Stomach (tissue), 9 donors: Measurements from ENCODE around the gene MEA1. TPM values are rescaled to one million over a fixed set of nuclear protein-coding genes. Genes with fewer than 3 reads are reported as not detected.
A peak's percentile ranks its signal among the peaks of the same experiment; 100 is the strongest.

ENCODE experiments used
- DNase-seq, 2 donors: peaks; one replicate each; pipeline versions ENCODE4 v3.0.0 to v3.0.0-alpha.2; 2013 to 2019
- H3K27ac ChIP-seq, 5 donors: fragments of 200-600 bp in 4 of 5; sonication (generic) in 4 of 5; one replicate each; pipeline ENCODE4 v1.5.1; 2013 to 2019; ENCODE audit warnings: mild to moderate bottlenecking in 1 of 5, moderate library complexity in 1 of 5
- H3K27me3 ChIP-seq, 3 donors: fragments of 200-600 bp; sonication (generic); one replicate each; pipeline ENCODE4 v1.5.1; 2017 to 2019; ENCODE audit warnings: mixed run types in 1 of 3
- H3K36me3 ChIP-seq, 4 donors: fragments of 200-600 bp; sonication (generic); 1 replicate in 3 of 4; 2 replicates in 1 of 4; pipeline ENCODE4 v1.5.1; 2016 to 2019
- H3K4me1 ChIP-seq, 4 donors: fragments of 200-600 bp; sonication (generic); one replicate each; pipeline ENCODE4 v1.5.1; 2016 to 2019
- H3K4me3 ChIP-seq, 4 donors: fragments of 200-600 bp; sonication (generic) in 3 of 4; one replicate each; pipeline ENCODE4 v1.5.1; 2016 to 2019; ENCODE audit warnings: mild to moderate bottlenecking in 1 of 4
- H3K9me3 ChIP-seq, 4 donors: fragments of 200-600 bp; sonication (generic); one replicate each; pipeline ENCODE4 v1.5.1; 2016 to 2019
- EP300 ChIP-seq: sonication (generic); formaldehyde crosslinking; IDR thresholded peaks from one replicate; pipeline ENCODE4 v1.6.1; 2017; ENCODE audit warnings: antibody characterized with exemption
- POLR2A ChIP-seq, 4 donors: fragments of 450-650 bp; IDR thresholded peaks; one replicate each; pipeline ENCODE4 v1.6.1; 2016; ENCODE audit warnings: antibody characterized with exemption in 4 of 4, control low read depth in 2 of 4, mild to moderate bottlenecking in 1 of 4, moderate library complexity in 1 of 4
- POLR2AphosphoS5 ChIP-seq, 3 donors: sonication (generic); formaldehyde crosslinking; IDR thresholded peaks; one replicate each; pipeline ENCODE4 v1.6.1; 2016; ENCODE audit warnings: antibody characterized with exemption in 3 of 3
- WGBS, 5 donors: extraction: QIAGEN DNeasy Blood & Tissue Kit in 3 of 5; methylation state at CpG; one replicate each; pipeline versions ENCODE4 v1.1.5 to v1.1.7; 2013 to 2018; 5-methylcytosine and 5-hydroxymethylcytosine counted together
- intact Hi-C: fragments of 100-400 bp; cut with DNase I; formaldehyde crosslinking; loops from one replicate; pipeline ENCODE4 v1.15.1; 2023; ENCODE audit warnings: low total_unique reads
- polyA plus RNA-seq, 3 donors: library from polyadenylated mRNA; stranded (reverse); fragments of 200-250 nt; gene quantifications; one replicate each; pipeline ENCODE4 v1.2.3, GENCODE V29; 2013
- total RNA-seq, 5 donors: library from RNA; depleted of rRNA; stranded (reverse); fragments of >200 nt; gene quantifications; one replicate each; pipeline versions ENCODE4 v1.1.0 to v1.2.3, GENCODE V29; 2014 to 2016
- TF ChIP-seq, protein P1 (sequence below), 7 experiments: fragments of 450-650 bp in 4 of 7; fragments of 200-600 bp in 3 of 7; sonication (generic) in 3 of 7; IDR thresholded peaks; one replicate each; pipeline ENCODE4 v1.5.1; 2016 to 2019; ENCODE audit warnings: antibody characterized with exemption in 7 of 7, control low read depth in 2 of 7, mild to moderate bottlenecking in 1 of 7
- donor health status: healthy with polysubstance abuse.
- donor health status: Bipolar disorder and iron deficiency.
- donor health status: healthy.

MEA1 gene
- total and polyA plus RNA-seq, 8 donors: 3.6 to 118 (median 50.0) TPM

DNA sequence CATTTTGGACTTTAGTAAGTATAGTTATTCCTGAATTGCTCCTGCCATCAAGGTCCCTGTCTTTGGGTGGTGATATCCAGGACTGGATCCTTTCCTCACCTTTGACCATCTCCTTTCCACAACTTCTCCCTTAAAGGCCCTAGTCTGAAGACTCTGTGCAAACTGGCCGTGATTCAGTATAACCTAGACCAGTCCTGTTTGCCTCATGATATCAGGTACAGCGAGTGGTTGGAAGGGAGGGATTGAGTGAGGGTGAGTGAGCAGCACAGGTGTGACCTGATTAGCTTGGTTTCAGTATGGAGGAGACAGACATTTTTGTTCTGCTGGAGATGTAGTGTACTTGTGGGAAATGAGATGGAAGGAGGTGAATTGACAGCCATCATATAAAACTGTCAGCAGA, 5.4 kb upstream of the MEA1 start:
- no peak overlapping the region for H3K4me3 ChIP-seq
- no peaks in the 10 kb centered on the region for H3K27me3 ChIP-seq
- H3K9me3 ChIP-seq: no peaks in the 10 kb centered on the region
- no peak for DNase-seq
- H3K4me1 ChIP-seq: peaks cover 46 to 75% (median 60%) of the 10 kb centered on the region in 4 donors
- no peak for TF ChIP-seq EP300
- no peak for TF ChIP-seq POLR2AphosphoS5 (IDR thresholded peaks at IDR 0.05)
- TF ChIP-seq, protein P1, sequence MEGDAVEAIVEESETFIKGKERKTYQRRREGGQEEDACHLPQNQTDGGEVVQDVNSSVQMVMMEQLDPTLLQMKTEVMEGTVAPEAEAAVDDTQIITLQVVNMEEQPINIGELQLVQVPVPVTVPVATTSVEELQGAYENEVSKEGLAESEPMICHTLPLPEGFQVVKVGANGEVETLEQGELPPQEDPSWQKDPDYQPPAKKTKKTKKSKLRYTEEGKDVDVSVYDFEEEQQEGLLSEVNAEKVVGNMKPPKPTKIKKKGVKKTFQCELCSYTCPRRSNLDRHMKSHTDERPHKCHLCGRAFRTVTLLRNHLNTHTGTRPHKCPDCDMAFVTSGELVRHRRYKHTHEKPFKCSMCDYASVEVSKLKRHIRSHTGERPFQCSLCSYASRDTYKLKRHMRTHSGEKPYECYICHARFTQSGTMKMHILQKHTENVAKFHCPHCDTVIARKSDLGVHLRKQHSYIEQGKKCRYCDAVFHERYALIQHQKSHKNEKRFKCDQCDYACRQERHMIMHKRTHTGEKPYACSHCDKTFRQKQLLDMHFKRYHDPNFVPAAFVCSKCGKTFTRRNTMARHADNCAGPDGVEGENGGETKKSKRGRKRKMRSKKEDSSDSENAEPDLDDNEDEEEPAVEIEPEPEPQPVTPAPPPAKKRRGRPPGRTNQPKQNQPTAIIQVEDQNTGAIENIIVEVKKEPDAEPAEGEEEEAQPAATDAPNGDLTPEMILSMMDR (IDR thresholded peaks at IDR 0.05): no peak
- TF ChIP-seq POLR2A (IDR thresholded peaks at IDR 0.05): no peak
- peaks cover 20 to 57% (median 36%) of the 10 kb centered on the region in 4 donors for H3K36me3 ChIP-seq
- WGBS, 5 donors: 72 to 84% (median 75%) methylated on average over 2 of the region's 2 CpGs
- intact Hi-C loops: no loop called here
- H3K27ac ChIP-seq: no peak overlapping the region

DNA sequence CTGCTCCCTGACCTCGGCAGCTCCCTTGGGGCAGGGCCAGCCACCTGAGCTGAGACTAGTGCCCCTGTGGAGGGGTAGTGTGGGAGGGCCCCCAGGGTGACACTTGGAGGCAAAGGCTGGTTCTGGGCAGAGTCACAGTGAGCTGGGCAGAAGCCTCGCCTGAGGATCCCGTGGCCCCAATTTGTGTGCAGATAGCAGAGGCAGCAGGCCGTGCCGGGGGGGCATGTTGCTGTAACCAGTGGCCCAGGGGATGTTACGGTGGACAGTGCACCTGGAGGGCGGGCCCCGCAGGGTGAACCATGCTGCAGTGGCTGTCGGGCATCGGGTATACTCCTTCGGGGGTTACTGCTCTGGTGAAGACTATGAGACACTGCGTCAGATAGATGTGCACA, 3.2 kb upstream of the MEA1 start:
- 76 to 88% (median 87%) methylated on average over 10 to 12 of the region's 12 CpGs for WGBS, 5 donors
- TF ChIP-seq EP300 (no peak), POLR2AphosphoS5 (IDR thresholded peaks at IDR 0.05) (no peak), POLR2A (IDR thresholded peaks at IDR 0.05) (no peak)
- TF ChIP-seq, protein P1 (IDR thresholded peaks at IDR 0.05): no peak
- no peaks in the 10 kb centered on the region for H3K27me3 ChIP-seq
- H3K9me3 ChIP-seq: no peaks in the 10 kb centered on the region
- intact Hi-C loops: no loop called here
- H3K27ac ChIP-seq: peak overlapping the region in 4 of 5 donors; percentile 16 to 65 (median 51)
- no peak for DNase-seq
- H3K4me3 ChIP-seq: peak overlapping the region in 3 of 4 donors; percentile 3 to 97 (median 8)
- peaks cover 22 to 49% (median 41%) of the 10 kb centered on the region in 4 donors for H3K36me3 ChIP-seq
- H3K4me1 ChIP-seq: peaks cover 44 to 69% (median 58%) of the 10 kb centered on the region in 4 donors

DNA sequence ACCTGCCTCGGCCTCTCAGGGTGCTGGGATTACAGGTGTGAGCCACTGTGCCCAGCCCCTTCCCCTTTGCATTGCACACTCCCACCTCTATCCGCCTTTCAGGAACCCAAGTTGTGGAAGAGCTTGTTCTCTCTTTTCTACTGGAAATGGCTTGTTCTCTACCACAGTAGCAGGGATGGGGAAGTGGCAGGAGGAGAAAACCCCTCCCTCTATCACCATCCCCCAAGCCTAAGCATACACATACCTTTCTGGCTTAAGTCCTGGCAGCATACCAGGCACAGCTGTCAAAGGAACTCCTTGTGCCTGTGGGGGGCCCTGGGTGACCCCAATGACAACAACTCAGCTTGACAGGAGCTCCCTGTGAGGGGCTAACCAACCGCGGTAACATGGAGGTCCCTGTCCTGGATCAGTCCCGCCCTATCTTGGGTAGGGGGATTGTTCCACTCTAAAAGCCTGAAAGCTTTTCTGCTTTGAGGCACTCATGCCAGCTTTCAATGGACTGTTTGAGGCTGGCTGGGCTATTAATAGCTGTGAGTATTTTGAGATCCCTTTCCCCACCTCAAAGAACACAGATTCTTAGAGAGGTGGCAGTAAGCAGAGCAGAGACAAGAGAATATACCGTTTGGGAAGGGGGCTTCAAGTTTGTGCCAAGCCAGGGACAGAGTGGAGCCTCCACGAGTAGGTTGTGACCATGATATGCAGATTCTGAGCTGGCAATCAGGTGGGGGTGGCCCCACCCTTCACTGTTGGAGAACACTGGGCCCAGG, 2.6 kb upstream of the MEA1 start:
- Histone ChIP-seq H3K36me3 (peaks cover 28 to 54% (median 47%) of the 10 kb centered on the region in 4 donors), H3K4me3 (peak overlapping the region in 3 of 4 donors; percentile 3 to 97 (median 8)), H3K27me3 (no peaks in the 10 kb centered on the region), H3K27ac (peak overlapping the region in 4 of 5 donors; percentile 16 to 65 (median 51)), H3K4me1 (peaks cover 44 to 73% (median 61%) of the 10 kb centered on the region in 4 donors), H3K9me3 (no peaks in the 10 kb centered on the region)
- WGBS, 5 donors: 64 to 75% (median 74%) methylated on average over 7 of the region's 7 CpGs
- intact Hi-C loops: no loop called here
- TF ChIP-seq EP300: no peak
- TF ChIP-seq POLR2A (IDR thresholded peaks at IDR 0.05): no peak
- no peak for TF ChIP-seq POLR2AphosphoS5 (IDR thresholded peaks at IDR 0.05)
- TF ChIP-seq, protein P1 (IDR thresholded peaks at IDR 0.05): no peak
- no peak for DNase-seq

DNA sequence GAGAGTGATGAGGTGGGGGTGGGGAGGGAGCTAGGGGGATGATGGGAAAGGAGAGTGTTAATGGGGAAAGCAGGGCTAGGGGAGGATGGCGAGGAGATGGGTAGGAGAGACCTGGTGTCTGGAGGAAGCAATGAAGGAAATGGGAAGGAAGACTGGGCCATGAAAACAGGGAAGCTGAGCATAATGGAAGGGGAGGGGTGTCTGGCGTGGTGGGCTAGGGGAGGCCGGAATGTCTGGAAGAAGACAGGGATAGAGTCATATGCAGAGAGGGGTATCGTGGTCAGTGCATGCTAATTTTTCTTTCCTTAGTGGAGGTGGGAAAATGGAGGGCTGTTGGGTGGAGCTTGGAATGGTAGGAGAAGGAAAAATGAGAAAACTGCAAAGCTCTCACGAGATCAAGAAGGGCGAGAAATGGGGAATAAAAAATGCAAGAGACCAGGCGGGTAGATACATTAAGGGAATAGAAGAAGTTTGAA, 726 bp upstream of the MEA1 start:
- H3K9me3 ChIP-seq: no peaks in the 10 kb centered on the region
- H3K27me3 ChIP-seq: no peaks in the 10 kb centered on the region
- peak overlapping the region; percentile 76 to 97 (median 86) for H3K4me3 ChIP-seq
- H3K27ac ChIP-seq: peak overlapping the region; percentile 68 to 87 (median 81)
- DNase-seq: peak in 1 of 2 donors; percentile 56
- H3K4me1 ChIP-seq: peaks cover 36 to 61% (median 52%) of the 10 kb centered on the region in 4 donors
- TF ChIP-seq POLR2AphosphoS5 (IDR thresholded peaks at IDR 0.05) (no peak), POLR2A (IDR thresholded peaks at IDR 0.05) (no peak), EP300 (no peak)
- TF ChIP-seq, protein P1 (IDR thresholded peaks at IDR 0.05): no peak
- peaks cover 36 to 60% (median 55%) of the 10 kb centered on the region in 4 donors for H3K36me3 ChIP-seq
- 0 to 1% (median 0%) methylated on average over 7 of the region's 7 CpGs for WGBS, 5 donors
- intact Hi-C loops: no loop called here
